Measurements from ENCODE around the gene PRDX5.

DNA sequence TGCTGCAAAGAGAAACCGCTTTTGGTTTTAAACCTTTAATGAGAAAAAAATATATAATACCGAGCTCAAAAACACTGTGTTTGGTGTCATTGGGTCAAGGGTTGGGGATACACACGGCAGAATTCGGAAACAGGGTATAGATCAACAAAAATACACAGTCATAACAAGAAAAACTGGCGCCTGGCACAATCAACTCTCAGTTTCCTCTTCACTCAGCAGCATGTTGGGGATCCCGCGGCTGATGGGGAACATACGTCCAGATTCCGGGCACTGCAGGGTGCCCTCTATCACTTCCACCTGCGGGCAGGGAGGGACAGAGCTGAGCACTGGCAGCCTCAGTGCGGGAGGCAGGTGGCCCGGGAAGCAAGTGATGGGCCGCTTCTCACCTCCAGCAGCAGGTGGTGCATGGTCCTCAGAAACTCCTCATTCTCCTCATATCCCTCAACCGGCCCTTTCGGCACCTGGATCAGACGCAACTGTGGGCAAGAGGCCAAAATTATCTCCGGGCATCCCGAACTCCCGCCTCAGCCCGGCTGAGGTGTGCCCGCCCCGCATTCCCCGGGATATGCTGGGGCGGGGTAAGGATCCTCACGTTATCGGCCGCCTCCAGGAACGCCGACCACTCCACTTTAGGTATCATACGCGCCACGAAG, 1.1 kb upstream of the PRDX5 start:
- TF ChIP-seq, protein P1, sequence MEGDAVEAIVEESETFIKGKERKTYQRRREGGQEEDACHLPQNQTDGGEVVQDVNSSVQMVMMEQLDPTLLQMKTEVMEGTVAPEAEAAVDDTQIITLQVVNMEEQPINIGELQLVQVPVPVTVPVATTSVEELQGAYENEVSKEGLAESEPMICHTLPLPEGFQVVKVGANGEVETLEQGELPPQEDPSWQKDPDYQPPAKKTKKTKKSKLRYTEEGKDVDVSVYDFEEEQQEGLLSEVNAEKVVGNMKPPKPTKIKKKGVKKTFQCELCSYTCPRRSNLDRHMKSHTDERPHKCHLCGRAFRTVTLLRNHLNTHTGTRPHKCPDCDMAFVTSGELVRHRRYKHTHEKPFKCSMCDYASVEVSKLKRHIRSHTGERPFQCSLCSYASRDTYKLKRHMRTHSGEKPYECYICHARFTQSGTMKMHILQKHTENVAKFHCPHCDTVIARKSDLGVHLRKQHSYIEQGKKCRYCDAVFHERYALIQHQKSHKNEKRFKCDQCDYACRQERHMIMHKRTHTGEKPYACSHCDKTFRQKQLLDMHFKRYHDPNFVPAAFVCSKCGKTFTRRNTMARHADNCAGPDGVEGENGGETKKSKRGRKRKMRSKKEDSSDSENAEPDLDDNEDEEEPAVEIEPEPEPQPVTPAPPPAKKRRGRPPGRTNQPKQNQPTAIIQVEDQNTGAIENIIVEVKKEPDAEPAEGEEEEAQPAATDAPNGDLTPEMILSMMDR (IDR thresholded peaks at IDR 0.05): peak in 1 of 7 experiments; percentile 32
- TF ChIP-seq POLR2A (IDR thresholded peaks at IDR 0.05): no peak
